ENCODE results near the gene NR6A1. TPM values are rescaled to one million over a fixed set of nuclear protein-coding genes. Genes with fewer than 3 reads are reported as not detected.

The NR6A1 gene
- total RNA-seq, 2 experiments from 2014 or later, result 0.74 to 1.1 TPM

- Mint-ChIP-seq H3K27me3 (peaks cover 2% of the 10 kb centered on the region), H3K4me3 (no peak overlapping the region), H3K4me1 (ENCODE audit: low read depth) (no peaks in the 10 kb centered on the region), H3K36me3 (ENCODE audit: low read depth) (no peaks in the 10 kb centered on the region), H3K27ac (no peak overlapping the region), H3K9me3 (no peaks in the 10 kb centered on the region)
- ChIA-PET POLR2A (no interaction called here), CTCF (interaction anchor here (1.3 to 5.3 kb wide), 3 partner anchors 30 to 87 kb away, joined by 3 to 33 read pairs (median 5); no protein-coding TSS in a partner anchor)
- ATAC-seq (no peak), DNase-seq (no peak)
- TF ChIP-seq CTCF (IDR thresholded peaks at IDR 0.05), result no peak
- intact Hi-C loops (cut with micrococcal nuclease), result no loop called here
These were observed 146.0 kb downstream of the NR6A1 start for GRCh38 chr9:124625087-124625486.

GRCh38 chr9:124624735-124624992, 146.4 kb downstream of the NR6A1 start:
- CTCF ChIA-PET, result interaction anchor here (1.3 to 5.3 kb wide), 3 partner anchors 30 to 87 kb away, joined by 3 to 33 read pairs (median 5); no protein-coding TSS in a partner anchor
- TF ChIP-seq CTCF (IDR thresholded peaks at IDR 0.05), result no peak
- POLR2A ChIA-PET, result no interaction called here
- no peak overlapping the region for H3K4me3 Mint-ChIP-seq
- no peak overlapping the region for H3K27ac Mint-ChIP-seq
- no peaks in the 10 kb centered on the region for H3K9me3 Mint-ChIP-seq
- H3K4me1 Mint-ChIP-seq (ENCODE audit: low read depth), result no peaks in the 10 kb centered on the region
- intact Hi-C loops (cut with micrococcal nuclease), result no loop called here
- no peak for DNase-seq
- peaks cover 2% of the 10 kb centered on the region for H3K27me3 Mint-ChIP-seq
- ATAC-seq, result no peak
- H3K36me3 Mint-ChIP-seq (ENCODE audit: low read depth), result no peaks in the 10 kb centered on the region

- DNase-seq (no peak), ATAC-seq (no peak)
- ChIA-PET POLR2A (interaction anchor here (0.8 kb wide), 1 partner anchor 33 kb away, joined by 3 read pairs; no protein-coding TSS in a partner anchor), CTCF (interaction anchor here (1.0 to 5.3 kb wide), 5 partner anchors 25 to 88 kb away, joined by 3 to 33 read pairs (median 4); no protein-coding TSS in a partner anchor)
- no peak for TF ChIP-seq CTCF (IDR thresholded peaks at IDR 0.05)
- intact Hi-C loops (cut with micrococcal nuclease), result no loop called here
- peaks cover 2% of the 10 kb centered on the region for H3K27me3 Mint-ChIP-seq
- H3K9me3 Mint-ChIP-seq, result no peaks in the 10 kb centered on the region
- H3K36me3 Mint-ChIP-seq (ENCODE audit: low read depth), result no peaks in the 10 kb centered on the region
- H3K27ac Mint-ChIP-seq, result no peak overlapping the region
- H3K4me3 Mint-ChIP-seq, result no peak overlapping the region
- H3K4me1 Mint-ChIP-seq (ENCODE audit: low read depth), result no peaks in the 10 kb centered on the region
These were observed 147.0 kb downstream of the NR6A1 start for GRCh38 chr9:124623966-124624734.

GRCh38 chr9:124622882-124623281, 148.2 kb downstream of the NR6A1 start:
- Mint-ChIP-seq H3K9me3 (no peaks in the 10 kb centered on the region), H3K4me1 (ENCODE audit: low read depth) (no peaks in the 10 kb centered on the region), H3K27ac (no peak overlapping the region), H3K27me3 (peaks cover 2% of the 10 kb centered on the region), H3K36me3 (ENCODE audit: low read depth) (no peaks in the 10 kb centered on the region), H3K4me3 (no peak overlapping the region)
- POLR2A ChIA-PET, result no interaction called here
- DNase-seq (no peak), ATAC-seq (no peak)
- TF ChIP-seq CTCF (IDR thresholded peaks at IDR 0.05), result no peak
- intact Hi-C loops (cut with micrococcal nuclease), result no loop called here
- CTCF ChIA-PET, result interaction anchor here (1.0 to 5.3 kb wide), 3 partner anchors 24 to 89 kb away, joined by 3 to 33 read pairs (median 4); no protein-coding TSS in a partner anchor
